GM19467 (cell line): Measurements from ENCODE around the gene BTNL2.
"Not testable (repeated sequence)": the region's sequence is repeated elsewhere in the genome, so short reads cannot be mapped to it uniquely, and the experiment has no call there.

Source experiments
- ATAC-seq: cut with Tn5 transposase; IDR thresholded peaks from one replicate; pipeline ENCODE4 v1.9.1; 2021; ENCODE audit warnings: mild to moderate bottlenecking, moderate library complexity; ENCODE audit not compliant: unreplicated experiment

Gene BTNL2

GRCh38 chr6:32370505-32370904, 36.5 kb downstream of the BTNL2 start:
- ATAC-seq: no peak

GRCh38 chr6:32369660-32370059, 37.3 kb downstream of the BTNL2 start:
- no peak for ATAC-seq

- ATAC-seq: no peak
Observed at GRCh38 chr6:32367644-32368043, 39.3 kb downstream of the BTNL2 start.

GRCh38 chr6:32359225-32359624, 47.8 kb downstream of the BTNL2 start:
- ATAC-seq: not testable (repeated sequence)

GRCh38 chr6:32358548-32358947, 48.4 kb downstream of the BTNL2 start:
- not testable (repeated sequence) for ATAC-seq

- ATAC-seq: no peak
Observed at GRCh38 chr6:32355018-32355417, 52.0 kb downstream of the BTNL2 start.

GRCh38 chr6:32353348-32353747, 53.6 kb downstream of the BTNL2 start:
- ATAC-seq: no peak
